ENCODE measurements around the gene FAM24B.
"Not testable (repeated sequence)": the region's sequence is repeated elsewhere in the genome, so short reads cannot be mapped to it uniquely, and the experiment has no call there.

DNA sequence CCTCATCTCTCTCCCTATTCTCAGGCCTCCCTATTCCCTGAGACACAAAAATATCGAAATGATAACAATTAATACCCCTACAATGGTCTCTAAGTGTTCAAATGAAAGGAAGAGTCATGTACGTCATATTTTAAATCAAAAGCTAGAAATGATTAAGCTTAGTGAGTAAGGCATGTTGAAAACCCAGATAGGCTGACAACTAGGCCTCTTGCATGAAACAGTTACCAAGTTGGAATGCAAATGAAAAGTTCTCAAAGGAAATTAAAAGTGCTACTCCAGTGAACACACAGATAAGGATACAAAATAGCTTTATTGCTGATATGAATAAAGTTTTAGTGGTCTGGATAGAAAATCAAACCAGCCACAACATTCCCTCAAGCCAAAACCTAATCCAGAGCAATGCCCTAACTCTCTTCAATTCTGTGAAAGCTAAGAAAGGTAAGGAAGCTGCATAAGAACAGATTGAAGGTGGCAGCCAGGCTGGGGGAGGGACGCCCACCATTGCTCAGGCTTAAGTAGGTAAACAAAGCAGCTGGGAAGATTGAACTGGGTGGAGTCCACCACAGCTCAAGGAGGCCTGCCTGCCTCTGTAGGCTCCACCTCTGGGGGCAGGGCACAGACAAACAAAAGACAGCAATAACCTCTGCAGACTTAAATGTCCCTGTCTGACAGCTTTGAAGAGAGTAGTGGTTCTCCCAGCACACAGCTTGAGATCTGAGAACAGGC, 12.5 kb downstream of the FAM24B start:
- TF ChIP-seq EZH2 (IDR thresholded peaks at IDR 0.05; ENCODE audit: borderline replicate concordance, insufficient read depth, low read length, poor library complexity, severe bottlenecking); POLR2AphosphoS5 (IDR thresholded peaks at IDR 0.05); EP300 (conservative IDR thresholded peaks at IDR 0.05; ENCODE audit: poor library complexity, severe bottlenecking); TAF1 (IDR thresholded peaks at IDR 0.05; ENCODE audit: low read depth): not testable (repeated sequence)
- TF ChIP-seq, protein P1, sequence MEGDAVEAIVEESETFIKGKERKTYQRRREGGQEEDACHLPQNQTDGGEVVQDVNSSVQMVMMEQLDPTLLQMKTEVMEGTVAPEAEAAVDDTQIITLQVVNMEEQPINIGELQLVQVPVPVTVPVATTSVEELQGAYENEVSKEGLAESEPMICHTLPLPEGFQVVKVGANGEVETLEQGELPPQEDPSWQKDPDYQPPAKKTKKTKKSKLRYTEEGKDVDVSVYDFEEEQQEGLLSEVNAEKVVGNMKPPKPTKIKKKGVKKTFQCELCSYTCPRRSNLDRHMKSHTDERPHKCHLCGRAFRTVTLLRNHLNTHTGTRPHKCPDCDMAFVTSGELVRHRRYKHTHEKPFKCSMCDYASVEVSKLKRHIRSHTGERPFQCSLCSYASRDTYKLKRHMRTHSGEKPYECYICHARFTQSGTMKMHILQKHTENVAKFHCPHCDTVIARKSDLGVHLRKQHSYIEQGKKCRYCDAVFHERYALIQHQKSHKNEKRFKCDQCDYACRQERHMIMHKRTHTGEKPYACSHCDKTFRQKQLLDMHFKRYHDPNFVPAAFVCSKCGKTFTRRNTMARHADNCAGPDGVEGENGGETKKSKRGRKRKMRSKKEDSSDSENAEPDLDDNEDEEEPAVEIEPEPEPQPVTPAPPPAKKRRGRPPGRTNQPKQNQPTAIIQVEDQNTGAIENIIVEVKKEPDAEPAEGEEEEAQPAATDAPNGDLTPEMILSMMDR (IDR thresholded peaks at IDR 0.05; ENCODE audit: poor library complexity, severe bottlenecking): not testable (repeated sequence)
- TF ChIP-seq, protein P2, sequence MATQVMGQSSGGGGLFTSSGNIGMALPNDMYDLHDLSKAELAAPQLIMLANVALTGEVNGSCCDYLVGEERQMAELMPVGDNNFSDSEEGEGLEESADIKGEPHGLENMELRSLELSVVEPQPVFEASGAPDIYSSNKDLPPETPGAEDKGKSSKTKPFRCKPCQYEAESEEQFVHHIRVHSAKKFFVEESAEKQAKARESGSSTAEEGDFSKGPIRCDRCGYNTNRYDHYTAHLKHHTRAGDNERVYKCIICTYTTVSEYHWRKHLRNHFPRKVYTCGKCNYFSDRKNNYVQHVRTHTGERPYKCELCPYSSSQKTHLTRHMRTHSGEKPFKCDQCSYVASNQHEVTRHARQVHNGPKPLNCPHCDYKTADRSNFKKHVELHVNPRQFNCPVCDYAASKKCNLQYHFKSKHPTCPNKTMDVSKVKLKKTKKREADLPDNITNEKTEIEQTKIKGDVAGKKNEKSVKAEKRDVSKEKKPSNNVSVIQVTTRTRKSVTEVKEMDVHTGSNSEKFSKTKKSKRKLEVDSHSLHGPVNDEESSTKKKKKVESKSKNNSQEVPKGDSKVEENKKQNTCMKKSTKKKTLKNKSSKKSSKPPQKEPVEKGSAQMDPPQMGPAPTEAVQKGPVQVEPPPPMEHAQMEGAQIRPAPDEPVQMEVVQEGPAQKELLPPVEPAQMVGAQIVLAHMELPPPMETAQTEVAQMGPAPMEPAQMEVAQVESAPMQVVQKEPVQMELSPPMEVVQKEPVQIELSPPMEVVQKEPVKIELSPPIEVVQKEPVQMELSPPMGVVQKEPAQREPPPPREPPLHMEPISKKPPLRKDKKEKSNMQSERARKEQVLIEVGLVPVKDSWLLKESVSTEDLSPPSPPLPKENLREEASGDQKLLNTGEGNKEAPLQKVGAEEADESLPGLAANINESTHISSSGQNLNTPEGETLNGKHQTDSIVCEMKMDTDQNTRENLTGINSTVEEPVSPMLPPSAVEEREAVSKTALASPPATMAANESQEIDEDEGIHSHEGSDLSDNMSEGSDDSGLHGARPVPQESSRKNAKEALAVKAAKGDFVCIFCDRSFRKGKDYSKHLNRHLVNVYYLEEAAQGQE (IDR thresholded peaks at IDR 0.05; ENCODE audit: borderline replicate concordance): not testable (repeated sequence)

Data from neural cell (in vitro differentiated cells).